A549 (cell line): Measurements from ENCODE around the gene TSR1.

Source experiments
- HDAC2 ChIP-seq: fragments of 200-600 bp; sonication (generic); IDR thresholded peaks from 2 replicates; pipeline ENCODE4 v1.6.1; 2016
- MYC ChIP-seq: IDR thresholded peaks from 2 replicates; pipeline ENCODE4 v1.6.1; 2012; ENCODE audit warnings: mild to moderate bottlenecking, inconsistent platforms, low read length, improper control_type of control experiment, borderline replicate concordance

DNA sequence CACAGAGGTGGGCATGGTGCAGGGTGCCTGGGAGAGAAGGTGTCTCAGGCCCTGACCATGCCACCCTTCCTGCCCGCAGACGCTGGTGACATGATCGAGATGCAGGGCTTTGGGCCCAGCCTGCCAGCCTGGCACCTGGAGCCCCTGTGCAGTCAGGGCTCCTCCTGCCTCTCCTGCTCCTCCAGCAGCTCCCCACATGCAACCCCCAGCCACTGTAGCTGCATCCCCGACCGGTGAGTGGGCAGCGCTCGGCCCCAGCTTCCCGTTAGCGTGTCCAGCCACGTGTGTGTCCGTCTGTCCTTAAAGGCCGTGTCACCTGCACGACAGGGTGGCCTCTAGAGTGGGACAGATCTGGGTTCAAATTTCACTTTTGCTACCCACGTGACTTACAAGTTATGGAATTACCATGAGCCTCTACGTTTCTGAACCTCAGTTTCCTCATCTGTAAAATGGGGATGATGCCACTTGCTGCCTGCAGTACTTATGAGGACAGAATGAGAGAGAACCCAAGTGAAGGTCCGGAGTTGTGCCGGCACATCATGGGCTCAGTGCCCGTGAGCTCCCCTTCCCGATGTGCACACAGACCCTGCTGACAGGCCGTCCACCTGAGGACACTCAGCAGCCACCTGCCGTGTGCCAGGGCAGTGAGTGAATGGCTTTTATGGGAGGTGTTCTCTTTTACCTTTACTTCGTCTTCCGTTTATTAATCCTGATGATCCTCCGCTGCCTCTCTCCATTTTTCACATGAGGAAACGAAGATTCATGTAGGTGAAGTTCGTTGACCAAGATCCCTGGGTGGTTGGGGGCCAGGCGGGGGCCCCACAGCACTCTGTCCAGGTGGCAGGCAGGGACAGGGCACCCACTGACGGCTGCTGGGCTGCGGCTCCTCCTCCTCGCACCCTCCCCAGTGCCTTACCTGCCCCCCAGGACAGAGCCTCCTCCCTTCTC, 35.2 kb upstream of the TSR1 start:
- TF ChIP-seq HDAC2, result no peak
- TF ChIP-seq MYC, result no peak
